WERI-Rb-1 (cell line): ENCODE data around the gene OR6Q1.

Experiments used
- DNase-seq: peaks from one replicate; pipeline ENCODE4 v3.0.0-alpha.2; 2020
- H3K27ac ChIP-seq: fragments of 250-450 bp; sonication (Bioruptor Pico); 2 replicates; pipeline ENCODE4 v1.5.1; 2020; ENCODE audit warnings: mild to moderate bottlenecking, moderate library complexity
- H3K27me3 ChIP-seq: fragments of 250-450 bp; sonication (Bioruptor Pico); 2 replicates; pipeline ENCODE4 v1.5.1; 2021; ENCODE audit warnings: mild to moderate bottlenecking, low read depth, moderate library complexity; ENCODE audit not compliant: insufficient read depth, severe bottlenecking
- H3K36me3 ChIP-seq: fragments of 250-450 bp; sonication (Bioruptor Pico); 2 replicates; pipeline ENCODE4 v1.5.1; 2020; ENCODE audit warnings: mild to moderate bottlenecking, moderate library complexity
- H3K4me3 ChIP-seq: 2 replicates; pipeline ENCODE4 v1.5.1; 2011; ENCODE audit warnings: low read depth, mild to moderate bottlenecking, control low read depth, low read length
- H3K9me3 ChIP-seq: fragments of 250-450 bp; sonication (Bioruptor Pico); 2 replicates; pipeline ENCODE4 v1.5.1; 2021; ENCODE audit warnings: mild to moderate bottlenecking, moderate library complexity; ENCODE audit not compliant: severe bottlenecking
- CTCF ChIP-seq: IDR thresholded peaks from 2 replicates; pipeline ENCODE4 v1.5.1; 2011; ENCODE audit warnings: low read depth, mild to moderate bottlenecking, control low read depth, inconsistent platforms, low read length

The OR6Q1 gene

GRCh38 chr11:58024601-58025091, 6.1 kb upstream of the OR6Q1 start:
- Histone ChIP-seq H3K9me3 (no peaks in the 10 kb centered on the region), H3K36me3 (no peaks in the 10 kb centered on the region), H3K4me3 (no peak overlapping the region), H3K27ac (no peak overlapping the region), H3K27me3 (peaks cover 82% of the 10 kb centered on the region)
- DNase-seq, result no peak
- TF ChIP-seq CTCF, result no peak

GRCh38 chr11:58027341-58027740, 3.4 kb upstream of the OR6Q1 start:
- no peak overlapping the region for H3K4me3 ChIP-seq
- H3K36me3 ChIP-seq, result no peaks in the 10 kb centered on the region
- no peak for TF ChIP-seq CTCF
- H3K27me3 ChIP-seq, result peaks cover 70% of the 10 kb centered on the region
- H3K9me3 ChIP-seq, result no peaks in the 10 kb centered on the region
- DNase-seq, result no peak
- no peak overlapping the region for H3K27ac ChIP-seq

- Histone ChIP-seq H3K27me3 (peaks cover 55% of the 10 kb centered on the region), H3K9me3 (no peaks in the 10 kb centered on the region), H3K36me3 (no peaks in the 10 kb centered on the region), H3K27ac (no peak overlapping the region), H3K4me3 (no peak overlapping the region)
- TF ChIP-seq CTCF, result no peak
- DNase-seq, result no peak
Measured at GRCh38 chr11:58028687-58029411, 1.9 kb upstream of the OR6Q1 start.

GRCh38 chr11:58034471-58034870, 3.7 kb downstream of the OR6Q1 start:
- Histone ChIP-seq H3K27me3 (peaks cover 14% of the 10 kb centered on the region), H3K4me3 (no peak overlapping the region), H3K27ac (no peak overlapping the region), H3K9me3 (no peaks in the 10 kb centered on the region), H3K36me3 (no peaks in the 10 kb centered on the region)
- no peak for DNase-seq
- no peak for TF ChIP-seq CTCF

GRCh38 chr11:58039589-58039988, 8.8 kb downstream of the OR6Q1 start:
- no peak overlapping the region for H3K4me3 ChIP-seq
- no peak for TF ChIP-seq CTCF
- DNase-seq, result no peak
- H3K9me3 ChIP-seq, result no peaks in the 10 kb centered on the region
- H3K27ac ChIP-seq, result no peak overlapping the region
- H3K27me3 ChIP-seq, result peaks cover 27% of the 10 kb centered on the region
- H3K36me3 ChIP-seq, result no peaks in the 10 kb centered on the region

GRCh38 chr11:58043379-58043778, 12.6 kb downstream of the OR6Q1 start:
- no peak for TF ChIP-seq CTCF
- H3K4me3 ChIP-seq, result no peak overlapping the region

More at GRCh38 chr11:58043379-58043778, 12.6 kb downstream of the OR6Q1 start:
- Histone ChIP-seq H3K27ac (no peak overlapping the region), H3K27me3 (peaks cover 44% of the 10 kb centered on the region), H3K36me3 (no peaks in the 10 kb centered on the region), H3K9me3 (no peaks in the 10 kb centered on the region)
- DNase-seq, result no peak
